PFSK-1 (cell line): Measurements from ENCODE around the gene CYFIP2.

Source experiments
- FOXP2 ChIP-seq: optimal IDR thresholded peaks from 2 replicates; pipeline ENCODE3; 2011; ENCODE audit warnings: borderline replicate concordance, control low read depth, inconsistent platforms; ENCODE audit not compliant: insufficient read depth; ENCODE audit errors: extremely low read length, extremely low read depth
- POLR2AphosphoS5 ChIP-seq: IDR thresholded peaks from 2 replicates; pipeline ENCODE4 v1.6.1; 2012; ENCODE audit warnings: low read depth, mild to moderate bottlenecking, control low read depth, low read length, moderate library complexity
- REST ChIP-seq, 2 experiments: IDR thresholded peaks; 2 replicates each; pipeline versions ENCODE4 v1.6.1 to v1.8.0; 2011 to 2012; ENCODE audit warnings: low read depth in 2 of 2, low read length in 2 of 2, control low read depth in 1 of 2, inconsistent platforms in 1 of 2, mild to moderate bottlenecking in 1 of 2, moderate library complexity in 1 of 2; ENCODE audit not compliant: insufficient read depth in 1 of 2
- SIN3A ChIP-seq: IDR thresholded peaks from 2 replicates; pipeline ENCODE4 v1.6.1; 2012; ENCODE audit warnings: mild to moderate bottlenecking, low read length, moderate library complexity, borderline replicate concordance; ENCODE audit not compliant: insufficient read depth
- TAF1 ChIP-seq: IDR thresholded peaks from 2 replicates; pipeline ENCODE4 v1.6.1; 2012; ENCODE audit warnings: low read length, control low read depth, borderline replicate concordance; ENCODE audit not compliant: insufficient read depth

Gene CYFIP2

GRCh38 chr5:157387683-157388093 lies 121.8 kb downstream of the CYFIP2 start:
- TF ChIP-seq POLR2AphosphoS5 (no peak), SIN3A (no peak), TAF1 (no peak), FOXP2 (no peak), REST (IDR thresholded peaks at IDR 0.05; ENCODE audit: insufficient read depth in 1 of 2, low read depth in 2 of 2, low read length in 2 of 2) (no peak)

- no peak for TF ChIP-seq REST (IDR thresholded peaks at IDR 0.05; ENCODE audit: insufficient read depth in 1 of 2, low read depth in 2 of 2, low read length in 2 of 2)
Observed at GRCh38 chr5:157388111-157388710, 122.3 kb downstream of the CYFIP2 start.

- TF ChIP-seq REST (IDR thresholded peaks at IDR 0.05; ENCODE audit: insufficient read depth in 1 of 2, low read depth in 2 of 2, low read length in 2 of 2) (no peak), TAF1 (no peak), FOXP2 (no peak), SIN3A (no peak), POLR2AphosphoS5 (no peak)
Observed at GRCh38 chr5:157389103-157389502, 123.2 kb downstream of the CYFIP2 start.

GRCh38 chr5:157390133-157390532 lies 124.2 kb downstream of the CYFIP2 start:
- TF ChIP-seq POLR2AphosphoS5 (no peak), FOXP2 (no peak), TAF1 (no peak), REST (IDR thresholded peaks at IDR 0.05; ENCODE audit: insufficient read depth in 1 of 2, low read depth in 2 of 2, low read length in 2 of 2) (no peak), SIN3A (no peak)
